HFFc6 (cell line): Measurements from ENCODE around the gene ADI1. TPM values are rescaled to one million over a fixed set of nuclear protein-coding genes. Genes with fewer than 3 reads are reported as not detected.

ENCODE experiments used
- DNase-seq: peaks from one replicate; pipeline ENCODE4 v3.0.0-alpha.2; 2018
- H3K27ac Mint-ChIP-seq: 2 replicates; pipeline ENCODE4 v1.8.0; 2020; ENCODE audit warnings: mild to moderate bottlenecking, mixed read lengths
- H3K27me3 Mint-ChIP-seq: 2 replicates; pipeline ENCODE4 v1.8.0; 2021; ENCODE audit warnings: mild to moderate bottlenecking, moderate library complexity, mixed read lengths; ENCODE audit not compliant: insufficient read depth
- H3K36me3 Mint-ChIP-seq: 2 replicates; pipeline ENCODE4 v1.8.0; 2021; ENCODE audit warnings: low read depth, mixed read lengths
- H3K4me1 Mint-ChIP-seq: 2 replicates; pipeline ENCODE4 v1.8.0; 2020; ENCODE audit warnings: low read depth, mixed read lengths
- H3K4me3 Mint-ChIP-seq: 2 replicates; pipeline ENCODE4 v1.8.0; 2020; ENCODE audit warnings: mild to moderate bottlenecking, moderate library complexity, mixed read lengths
- H3K9me3 Mint-ChIP-seq: 2 replicates; pipeline ENCODE4 v1.8.0; 2020; ENCODE audit warnings: mild to moderate bottlenecking, mixed read lengths
- total RNA-seq, 6 experiments: library from RNA; stranded (reverse); fragmentation: NEBNext Ultra II Directional; extraction: Animal tissue kit (Norgen Biotek cat#: 25700); gene quantifications; 2 replicates in 1 of 6; 3 replicates in 5 of 6; pipeline ENCODE4 v1.2.3, GENCODE V29; 2021
- TF ChIP-seq, protein P1 (sequence below): fragments of 200-600 bp; sonication (generic); IDR thresholded peaks from 2 replicates; pipeline ENCODE4 v1.5.0; 2021; ENCODE audit warnings: antibody characterized with exemption, mild to moderate bottlenecking

The ADI1 gene
- total RNA-seq, 6 experiments from 2014 or later = 66.6 to 94.2 (median 75.5) TPM

DNA sequence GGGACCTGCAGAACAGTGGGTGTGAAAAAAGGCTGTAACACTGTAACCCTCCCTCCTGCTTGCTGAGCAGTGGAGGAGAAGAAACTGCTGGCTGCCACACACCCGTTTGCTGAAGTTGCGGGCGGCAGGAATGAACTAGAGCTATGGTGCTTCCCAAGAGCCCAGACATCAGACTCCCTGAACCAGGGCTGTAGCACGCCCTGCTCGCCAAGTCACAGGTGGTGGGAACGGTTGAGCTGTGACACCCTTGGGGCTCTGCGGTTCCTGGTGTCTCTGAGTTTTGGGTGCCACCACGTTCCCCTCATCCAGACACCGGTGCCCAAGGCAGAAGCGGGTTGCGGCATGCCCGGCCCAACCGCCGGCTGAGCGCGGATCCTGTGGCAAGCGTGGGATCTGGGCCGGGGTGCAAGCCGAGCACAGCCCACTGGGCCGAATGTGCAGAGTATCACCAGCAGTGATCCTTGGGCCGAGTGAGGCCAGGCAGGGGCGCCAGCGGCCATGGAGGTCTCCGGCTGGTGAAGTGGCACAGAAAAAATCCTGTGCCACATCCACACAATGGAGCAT is 15.0 kb upstream of the ADI1 start:
- Mint-ChIP-seq H3K9me3 (no peaks in the 10 kb centered on the region), H3K36me3 (peaks cover 5% of the 10 kb centered on the region), H3K27ac (peak overlapping the region; percentile 100), H3K4me1 (peaks cover 20% of the 10 kb centered on the region), H3K4me3 (no peak overlapping the region), H3K27me3 (no peaks in the 10 kb centered on the region; the same call in none of the 2 replicates)
- TF ChIP-seq, protein P1, sequence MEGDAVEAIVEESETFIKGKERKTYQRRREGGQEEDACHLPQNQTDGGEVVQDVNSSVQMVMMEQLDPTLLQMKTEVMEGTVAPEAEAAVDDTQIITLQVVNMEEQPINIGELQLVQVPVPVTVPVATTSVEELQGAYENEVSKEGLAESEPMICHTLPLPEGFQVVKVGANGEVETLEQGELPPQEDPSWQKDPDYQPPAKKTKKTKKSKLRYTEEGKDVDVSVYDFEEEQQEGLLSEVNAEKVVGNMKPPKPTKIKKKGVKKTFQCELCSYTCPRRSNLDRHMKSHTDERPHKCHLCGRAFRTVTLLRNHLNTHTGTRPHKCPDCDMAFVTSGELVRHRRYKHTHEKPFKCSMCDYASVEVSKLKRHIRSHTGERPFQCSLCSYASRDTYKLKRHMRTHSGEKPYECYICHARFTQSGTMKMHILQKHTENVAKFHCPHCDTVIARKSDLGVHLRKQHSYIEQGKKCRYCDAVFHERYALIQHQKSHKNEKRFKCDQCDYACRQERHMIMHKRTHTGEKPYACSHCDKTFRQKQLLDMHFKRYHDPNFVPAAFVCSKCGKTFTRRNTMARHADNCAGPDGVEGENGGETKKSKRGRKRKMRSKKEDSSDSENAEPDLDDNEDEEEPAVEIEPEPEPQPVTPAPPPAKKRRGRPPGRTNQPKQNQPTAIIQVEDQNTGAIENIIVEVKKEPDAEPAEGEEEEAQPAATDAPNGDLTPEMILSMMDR = no peak
- no peak for DNase-seq

DNA sequence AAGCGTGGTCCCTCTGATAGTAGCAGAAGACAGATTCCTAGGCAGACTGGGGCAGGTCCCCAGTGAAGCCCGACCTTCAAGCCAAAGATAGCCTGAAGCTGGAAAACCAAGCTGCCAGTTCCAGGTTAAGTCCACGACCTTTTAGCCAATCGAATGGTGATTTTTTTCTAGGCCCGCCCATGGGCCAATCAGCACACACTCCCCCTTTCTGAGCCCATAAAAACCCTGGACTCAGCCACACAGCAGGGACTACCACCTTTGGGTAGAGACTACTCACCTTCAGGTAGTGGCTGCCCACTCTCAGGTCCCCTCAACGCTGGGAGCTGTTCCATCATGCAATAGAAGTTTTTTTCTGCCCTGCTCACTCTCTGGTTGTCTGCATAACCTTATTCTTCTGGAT is 14.5 kb upstream of the ADI1 start:
- TF ChIP-seq, protein P1 = no peak
- H3K27ac Mint-ChIP-seq = no peak overlapping the region; the same call in 1 of the 2 replicates
- H3K36me3 Mint-ChIP-seq = peaks cover 5% of the 10 kb centered on the region
- H3K27me3 Mint-ChIP-seq = no peaks in the 10 kb centered on the region; the same call in none of the 2 replicates
- H3K9me3 Mint-ChIP-seq = no peaks in the 10 kb centered on the region
- DNase-seq = no peak
- H3K4me3 Mint-ChIP-seq = no peak overlapping the region
- H3K4me1 Mint-ChIP-seq = peaks cover 20% of the 10 kb centered on the region

DNA sequence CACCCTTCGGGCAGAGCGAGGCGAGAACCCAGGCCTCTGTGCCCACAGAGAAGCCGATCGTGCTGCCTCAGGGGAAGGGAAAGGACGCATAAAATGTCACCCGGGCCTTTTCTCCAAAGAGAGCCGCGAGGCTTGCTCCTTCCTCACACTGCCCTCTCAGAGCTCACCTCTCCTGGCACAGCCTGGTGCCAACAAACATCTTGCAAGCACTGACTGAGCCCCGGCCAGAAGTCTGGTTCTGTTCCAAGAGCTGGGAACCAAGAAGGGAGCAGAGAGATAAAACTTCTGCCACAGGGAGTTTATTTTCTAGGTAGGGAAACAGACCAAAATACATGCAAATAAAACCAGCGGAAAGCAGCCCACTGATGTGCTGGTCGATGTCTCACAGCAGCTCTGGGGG is 13.6 kb upstream of the ADI1 start:
- DNase-seq = no peak
- H3K4me3 Mint-ChIP-seq = no peak overlapping the region
- TF ChIP-seq, protein P1 = no peak
- peaks cover 20% of the 10 kb centered on the region for H3K4me1 Mint-ChIP-seq
- H3K9me3 Mint-ChIP-seq = no peaks in the 10 kb centered on the region
- H3K36me3 Mint-ChIP-seq = no peaks in the 10 kb centered on the region; the same call in none of the 2 replicates
- no peaks in the 10 kb centered on the region; the same call in none of the 2 replicates for H3K27me3 Mint-ChIP-seq
- H3K27ac Mint-ChIP-seq = no peak overlapping the region

DNA sequence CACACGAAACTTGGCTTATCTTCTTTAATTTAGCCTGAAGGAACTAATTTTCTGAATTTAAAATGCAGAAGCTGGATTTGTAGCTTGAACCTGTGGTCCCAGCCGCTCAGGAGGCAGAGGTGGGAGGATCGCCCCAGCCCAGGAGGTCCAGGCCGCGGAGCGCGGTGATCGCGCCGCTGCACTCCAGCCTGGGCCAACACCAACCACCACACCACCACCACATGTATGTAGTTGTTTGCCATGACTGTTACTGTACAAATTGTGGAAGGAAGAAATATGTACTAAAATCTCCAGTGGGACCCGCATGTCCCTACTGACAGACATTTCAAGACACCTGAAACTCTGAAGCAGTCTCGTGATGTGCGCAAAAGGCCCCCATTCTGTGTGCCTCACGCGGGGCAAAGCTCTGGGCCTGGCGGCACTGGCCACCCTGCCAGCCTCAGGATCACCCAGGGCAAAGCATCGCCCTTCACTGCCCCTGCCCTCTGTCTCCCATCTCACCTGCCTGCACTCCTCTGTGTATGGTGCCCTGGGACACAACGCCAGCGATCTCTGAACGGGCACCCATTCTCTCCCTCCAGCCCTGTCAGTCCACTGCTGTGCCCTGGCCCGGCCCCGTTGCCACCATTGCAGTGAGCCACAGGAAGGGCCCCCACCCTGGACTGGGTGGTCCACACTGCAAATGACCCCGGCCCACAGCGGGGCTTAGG is 10.1 kb upstream of the ADI1 start:
- no peaks in the 10 kb centered on the region for H3K9me3 Mint-ChIP-seq
- TF ChIP-seq, protein P1 = no peak
- H3K4me3 Mint-ChIP-seq = no peak overlapping the region
- H3K36me3 Mint-ChIP-seq = no peaks in the 10 kb centered on the region; the same call in none of the 2 replicates
- no peak overlapping the region for H3K27ac Mint-ChIP-seq
- peaks cover 6% of the 10 kb centered on the region for H3K4me1 Mint-ChIP-seq
- DNase-seq = no peak
- H3K27me3 Mint-ChIP-seq = no peaks in the 10 kb centered on the region; the same call in none of the 2 replicates

DNA sequence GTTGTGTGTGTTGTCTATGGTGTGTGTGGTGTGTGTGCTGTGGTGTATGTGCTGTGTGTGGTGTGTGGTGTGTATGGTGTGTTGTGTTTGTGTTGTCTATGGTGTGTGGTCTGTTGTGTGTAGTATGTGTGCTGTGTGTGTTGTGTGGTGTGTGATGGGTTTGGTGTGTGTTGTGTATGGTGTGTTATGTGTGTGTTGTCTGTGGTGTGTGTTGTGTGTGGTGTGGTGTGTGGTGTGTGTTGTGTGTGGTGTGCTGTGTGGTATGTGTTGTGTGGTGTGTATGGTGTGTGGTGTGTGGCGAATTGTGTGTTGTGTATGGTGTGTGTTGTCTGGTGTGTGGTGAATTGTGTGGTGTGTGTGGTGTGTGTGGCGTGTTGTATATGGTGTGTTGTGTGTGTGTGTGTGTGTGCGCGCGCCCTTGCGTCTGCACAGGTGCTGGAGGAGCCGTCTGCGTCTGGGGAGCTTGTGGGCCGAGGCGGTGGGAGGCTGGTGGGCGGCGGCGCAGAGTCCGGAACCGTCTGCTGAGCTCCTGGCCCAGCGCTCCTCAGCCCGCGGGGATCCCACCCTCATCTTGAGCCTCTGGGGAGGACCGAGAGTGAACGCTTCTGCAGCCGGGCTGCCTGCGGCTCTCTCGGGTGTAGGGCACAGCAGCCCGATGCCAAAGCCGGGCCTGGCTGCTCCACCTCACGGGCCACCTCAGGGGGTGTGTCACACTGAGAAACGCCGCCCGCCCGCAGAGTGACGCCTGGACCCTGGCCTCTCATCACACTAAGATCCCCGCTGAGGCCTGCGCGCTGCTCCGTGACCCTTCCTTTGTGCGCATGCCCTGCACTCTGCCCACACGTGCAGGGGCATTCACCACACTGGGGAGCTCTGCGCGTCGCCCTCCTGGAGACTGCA is 8.8 kb upstream of the ADI1 start:
- H3K4me1 Mint-ChIP-seq = peaks cover 19% of the 10 kb centered on the region
- H3K36me3 Mint-ChIP-seq = no peaks in the 10 kb centered on the region
- TF ChIP-seq, protein P1 = no peak
- no peak for DNase-seq
- H3K27me3 Mint-ChIP-seq = no peaks in the 10 kb centered on the region; the same call in 1 of the 2 replicates
- H3K4me3 Mint-ChIP-seq = no peak overlapping the region
- no peak overlapping the region for H3K27ac Mint-ChIP-seq
- no peaks in the 10 kb centered on the region for H3K9me3 Mint-ChIP-seq
